Muscle of leg (tissue), 11 donors: ENCODE measurements around the gene MUC4. TPM values are rescaled to one million over a fixed set of nuclear protein-coding genes. Genes with fewer than 3 reads are reported as not detected.
"Not testable (repeated sequence)": the region's sequence is repeated elsewhere in the genome, so short reads cannot be mapped to it uniquely, and the experiment has no call there.

ENCODE experiments used
- DNase-seq: peaks from one replicate; pipeline ENCODE4 v3.0.0; 2013
- H3K27ac ChIP-seq: one replicate; pipeline ENCODE4 v1.5.1; 2013; ENCODE audit warnings: mild to moderate bottlenecking, low read length, control low read depth
- H3K27me3 ChIP-seq: one replicate; pipeline ENCODE4 v1.6.1; 2013; ENCODE audit warnings: low read length; ENCODE audit not compliant: control insufficient read depth, insufficient read depth
- H3K36me3 ChIP-seq: one replicate; pipeline ENCODE4 v1.6.1; 2013; ENCODE audit warnings: low read length; ENCODE audit not compliant: control insufficient read depth, insufficient read depth
- H3K4me1 ChIP-seq: one replicate; pipeline ENCODE4 v1.6.1; 2013; ENCODE audit warnings: low read length; ENCODE audit not compliant: control insufficient read depth, insufficient read depth
- H3K4me3 ChIP-seq: one replicate; pipeline ENCODE4 v1.5.1; 2013; ENCODE audit warnings: low read length, control low read depth
- H3K9me3 ChIP-seq: replicated peaks from 2 replicates; pipeline ENCODE4 v1.6.1; 2013; ENCODE audit warnings: low read depth, low read length; ENCODE audit not compliant: control insufficient read depth
- WGBS: methylation state at CpG from one replicate; pipeline ENCODE4 v1.1.5; 2013; ENCODE audit warnings: missing lambda C conversion rate; ENCODE audit not compliant: insufficient coverage; 5-methylcytosine and 5-hydroxymethylcytosine counted together
- polyA plus RNA-seq, 8 donors: library from polyadenylated mRNA; unstranded; fragments of 120-200 nt; gene quantifications; one replicate each; pipeline versions ENCODE4 v1.2.1 to v1.2.3, GENCODE V29; 2013; ENCODE audit warnings: inconsistent platforms in 1 of 8, low replicate concordance in 1 of 8; ENCODE audit not compliant: insufficient read length in 8 of 8, insufficient read depth in 1 of 8
- total RNA-seq: library from RNA; stranded (reverse); fragments of 120-200 nt; gene quantifications from one replicate; pipeline ENCODE4 v1.2.4, GENCODE V29; 2013

The MUC4 gene
- total and polyA plus RNA-seq, 9 donors, result 0.18 to 1.1 (median 0.59) TPM

- H3K27ac ChIP-seq, H3K4me1 ChIP-seq, H3K9me3 ChIP-seq, H3K4me3 ChIP-seq, H3K27me3 ChIP-seq, DNase-seq: not testable (repeated sequence)
- WGBS, result 57% methylated on average over 1 of the region's 2 CpGs
- peaks cover 11% of the 10 kb centered on the region for H3K36me3 ChIP-seq
These were observed 100.5 kb downstream of the MUC4 start for GRCh38 chr3:195711091-195711812.

GRCh38 chr3:195710126-195710905 lies 101.4 kb downstream of the MUC4 start:
- WGBS, result 62% methylated on average over 6 of the region's 6 CpGs
- H3K4me3 ChIP-seq, DNase-seq, H3K9me3 ChIP-seq, H3K27ac ChIP-seq, H3K27me3 ChIP-seq, H3K4me1 ChIP-seq: not testable (repeated sequence)
- peaks cover 11% of the 10 kb centered on the region for H3K36me3 ChIP-seq

- H3K4me3 ChIP-seq, result no peak overlapping the region
- no peak overlapping the region for H3K27ac ChIP-seq
- H3K9me3 ChIP-seq, result no peaks in the 10 kb centered on the region
- 93% methylated on average over 5 of the region's 6 CpGs for WGBS
- H3K27me3 ChIP-seq, result no peaks in the 10 kb centered on the region
- H3K4me1 ChIP-seq, result no peaks in the 10 kb centered on the region
- H3K36me3 ChIP-seq, result peaks cover 11% of the 10 kb centered on the region
- DNase-seq, result no peak
These were observed 102.0 kb downstream of the MUC4 start for GRCh38 chr3:195709676-195710085.

- Histone ChIP-seq H3K27me3 (no peaks in the 10 kb centered on the region), H3K4me3 (no peak overlapping the region), H3K4me1 (no peaks in the 10 kb centered on the region), H3K27ac (no peak overlapping the region), H3K9me3 (no peaks in the 10 kb centered on the region), H3K36me3 (peaks cover 11% of the 10 kb centered on the region)
- no peak for DNase-seq
- 81% methylated on average over 6 of the region's 6 CpGs for WGBS
These were observed 102.9 kb downstream of the MUC4 start for GRCh38 chr3:195708626-195709481.

- 73% methylated on average over 6 of the region's 6 CpGs for WGBS
- Histone ChIP-seq H3K9me3 (no peaks in the 10 kb centered on the region), H3K27me3 (no peaks in the 10 kb centered on the region), H3K27ac (no peak overlapping the region), H3K4me1 (no peaks in the 10 kb centered on the region), H3K36me3 (peaks cover 11% of the 10 kb centered on the region), H3K4me3 (no peak overlapping the region)
- DNase-seq, result no peak
These were observed 103.7 kb downstream of the MUC4 start for GRCh38 chr3:195708061-195708460.

- H3K27me3 ChIP-seq, result no peaks in the 10 kb centered on the region
- no peak for DNase-seq
- peaks cover 8% of the 10 kb centered on the region for H3K36me3 ChIP-seq
- 78% methylated on average over 9 of the region's 9 CpGs for WGBS
- H3K9me3 ChIP-seq, result no peaks in the 10 kb centered on the region
- H3K4me1 ChIP-seq, result no peaks in the 10 kb centered on the region
- no peak overlapping the region for H3K27ac ChIP-seq
- no peak overlapping the region for H3K4me3 ChIP-seq
These were observed 106.4 kb downstream of the MUC4 start for GRCh38 chr3:195705081-195705991.

- Histone ChIP-seq H3K9me3 (no peaks in the 10 kb centered on the region), H3K27me3 (no peaks in the 10 kb centered on the region), H3K4me1 (no peaks in the 10 kb centered on the region), H3K27ac (no peak overlapping the region), H3K4me3 (no peak overlapping the region), H3K36me3 (peaks cover 8% of the 10 kb centered on the region)
- no peak for DNase-seq
- WGBS, result 41% methylated on average over 6 of the region's 9 CpGs
These were observed 107.2 kb downstream of the MUC4 start for GRCh38 chr3:195704433-195704999.

GRCh38 chr3:195703776-195704175 lies 108.0 kb downstream of the MUC4 start:
- Histone ChIP-seq H3K36me3 (peaks cover 9% of the 10 kb centered on the region), H3K9me3 (no peaks in the 10 kb centered on the region)
- 80% methylated on average over 3 of the region's 5 CpGs for WGBS

More at GRCh38 chr3:195703776-195704175, 108.0 kb downstream of the MUC4 start:
- no peak overlapping the region for H3K4me3 ChIP-seq
- H3K27me3 ChIP-seq, result no peaks in the 10 kb centered on the region
- DNase-seq, result no peak
- H3K27ac ChIP-seq, result no peak overlapping the region
- no peaks in the 10 kb centered on the region for H3K4me1 ChIP-seq
